Spleen (tissue), 11 donors: Measurements from ENCODE around the gene KLHL21. TPM values are rescaled to one million over a fixed set of nuclear protein-coding genes. Genes with fewer than 3 reads are reported as not detected.
A peak's percentile ranks its signal among the peaks of the same experiment; 100 is the strongest.

ENCODE experiments used
- DNase-seq: peaks from one replicate; pipeline ENCODE4 v3.0.0-alpha.2; 2020
- H3K27ac ChIP-seq, 8 donors: fragments of 200-600 bp; sonication (generic) in 7 of 8; 1 replicate in 4 of 8; 2 replicates in 4 of 8; pipeline versions ENCODE4 v1.5.0 to v1.8.0; 2016 to 2021; ENCODE audit warnings: inconsistent platforms in 4 of 8, mild to moderate bottlenecking in 4 of 8, moderate library complexity in 1 of 8
- H3K27me3 ChIP-seq, 7 donors: fragments of 200-600 bp; sonication (generic) in 6 of 7; replicated peaks in 1 of 7; 1 replicate in 4 of 7; 2 replicates in 3 of 7; pipeline versions ENCODE4 v1.5.0 to v1.8.0; 2016 to 2021; ENCODE audit warnings: inconsistent platforms in 3 of 7, mild to moderate bottlenecking in 1 of 7
- H3K36me3 ChIP-seq, 6 donors: fragments of 200-600 bp; sonication (generic) in 5 of 6; 1 replicate in 4 of 6; 2 replicates in 2 of 6; pipeline versions ENCODE4 v1.5.0 to v1.8.0; 2016 to 2021; ENCODE audit warnings: inconsistent platforms in 2 of 6
- H3K4me1 ChIP-seq, 6 donors: fragments of 200-600 bp; sonication (generic) in 5 of 6; 1 replicate in 3 of 6; 2 replicates in 3 of 6; pipeline versions ENCODE4 v1.5.0 to v1.8.0; 2016 to 2021; ENCODE audit warnings: inconsistent platforms in 3 of 6
- H3K4me3 ChIP-seq, 8 donors: fragments of 200-600 bp; sonication (generic) in 7 of 8; 1 replicate in 4 of 8; 2 replicates in 4 of 8; pipeline versions ENCODE4 v1.5.0 to v1.8.0; 2016 to 2021; ENCODE audit warnings: inconsistent platforms in 4 of 8, mild to moderate bottlenecking in 4 of 8, moderate library complexity in 2 of 8
- H3K9me3 ChIP-seq, 8 donors: fragments of 200-600 bp; sonication (generic) in 7 of 8; 1 replicate in 4 of 8; 2 replicates in 4 of 8; pipeline versions ENCODE4 v1.5.0 to v1.8.0; 2016 to 2021; ENCODE audit warnings: inconsistent platforms in 4 of 8
- POLR2A ChIP-seq, 3 donors: fragments of 450-650 bp; IDR thresholded peaks; one replicate each; pipeline ENCODE4 v1.5.1; 2017; ENCODE audit warnings: antibody characterized with exemption in 3 of 3, mild to moderate bottlenecking in 1 of 3
- POLR2AphosphoS5 ChIP-seq, 3 donors: sonication (generic); formaldehyde crosslinking; IDR thresholded peaks; one replicate each; pipeline ENCODE4 v1.5.1; 2017; ENCODE audit warnings: antibody characterized with exemption in 3 of 3
- WGBS, 5 donors: extraction: QIAGEN DNeasy Blood & Tissue Kit in 3 of 5; methylation state at CpG; one replicate each; pipeline versions ENCODE4 v1.1.5 to v1.1.7; 2013 to 2018; 5-methylcytosine and 5-hydroxymethylcytosine counted together
- intact Hi-C: fragments of 100-400 bp; cut with DNase I; formaldehyde crosslinking; loops from one replicate; pipeline ENCODE4 v1.15.0; 2023; ENCODE audit warnings: low total_unique reads
- polyA plus RNA-seq, 3 donors: library from polyadenylated mRNA; stranded (reverse); fragments of 200-250 nt; gene quantifications; one replicate each; pipeline ENCODE4 v1.2.1, GENCODE V29; 2013
- total RNA-seq, 7 donors: library from RNA; depleted of rRNA in 3 of 7; stranded (reverse); fragments of >200 nt in 3 of 7; fragmentation: NEBNext Ultra II Directional in 4 of 7; extraction: Animal tissue kit (Norgen Biotek cat#: 25700) in 4 of 7; gene quantifications; one replicate each; pipeline versions ENCODE4 v1.1.0 to v1.2.1, GENCODE V29; 2016 to 2021
- TF ChIP-seq, protein P1 (sequence below), 11 experiments: fragments of 200-600 bp in 7 of 11; fragments of 450-650 bp in 4 of 11; sonication (generic) in 4 of 11; IDR thresholded peaks in 8 of 11; conservative IDR thresholded peaks in 3 of 11; 1 replicate in 7 of 11; 2 replicates in 4 of 11; pipeline versions ENCODE4 v1.4.0 to v1.8.0; 2016 to 2021; ENCODE audit warnings: antibody characterized with exemption in 11 of 11, inconsistent platforms in 4 of 11, mild to moderate bottlenecking in 1 of 11
- donor health status: healthy with polysubstance abuse.
- donor health status: DM: no; HTN: no; CAD: no; lungs with moderate emphysema.
- donor health status: DM: no; HTN: no; CAD: no.
- donor health status: Bipolar disorder and iron deficiency.
- donor health status: healthy.
- donor health status: DM: no; HTN: no; CAD: no.
- donor health status: DM: yes; HTN: yes; CAD: no.

KLHL21 gene
- total and polyA plus RNA-seq, 10 donors = 5.0 to 41.5 (median 22.4) TPM

DNA sequence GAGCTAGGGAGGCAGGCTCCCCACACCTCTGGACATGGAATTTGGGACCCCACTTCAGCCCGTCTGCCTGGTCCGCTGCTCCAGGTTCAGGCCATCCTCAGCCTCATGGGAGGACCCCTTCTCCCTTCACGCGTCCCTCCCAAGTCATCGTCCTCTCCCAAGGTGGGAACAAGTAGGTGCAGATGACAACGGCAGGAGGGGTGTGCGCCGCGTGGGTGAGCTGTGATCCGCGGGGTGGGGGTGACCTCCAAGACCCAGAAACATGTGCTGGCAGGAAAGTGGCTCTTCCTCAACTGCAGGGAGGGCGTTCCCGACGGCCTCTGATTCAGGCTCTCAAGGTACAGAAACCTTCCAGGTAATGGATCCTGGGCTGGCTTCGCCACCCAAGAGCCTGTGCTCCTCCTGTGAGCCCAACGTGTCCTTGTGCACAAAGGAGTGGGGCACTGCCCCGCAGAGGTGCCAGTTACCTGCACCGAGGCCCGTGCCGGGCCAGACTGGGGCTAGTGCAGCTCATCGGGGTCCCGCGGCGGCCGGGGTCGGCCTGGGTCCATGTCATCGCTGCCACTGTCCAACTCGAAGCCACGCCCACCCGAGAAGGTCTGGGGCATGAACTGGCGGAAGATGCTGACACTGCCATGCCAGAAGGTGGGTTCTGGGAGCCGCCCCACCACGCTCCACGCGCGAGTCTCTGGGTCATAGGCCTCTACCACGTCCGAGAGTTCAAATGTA, 9.6 kb downstream of the KLHL21 start:
- H3K4me1 ChIP-seq = peaks cover 7 to 99% (median 68%) of the 10 kb centered on the region in 6 donors
- H3K4me3 ChIP-seq = no peak overlapping the region
- H3K27ac ChIP-seq = peak overlapping the region in 2 of 8 donors; percentile 66 to 68
- no peaks in the 10 kb centered on the region for H3K9me3 ChIP-seq
- peak in 2 of 3 donors; percentile 15 to 62 for TF ChIP-seq POLR2AphosphoS5 (IDR thresholded peaks at IDR 0.05)
- TF ChIP-seq POLR2A (IDR thresholded peaks at IDR 0.05) = no peak
- H3K27me3 ChIP-seq = no peaks in the 10 kb centered on the region
- H3K36me3 ChIP-seq = peaks cover under 1 to 100% (median 86%) of the 10 kb centered on the region in 6 donors
- 93 to 95% (median 94%) methylated on average over 23 to 38 of the region's 38 CpGs for WGBS, 5 donors
- intact Hi-C loops = no loop called here
- DNase-seq = peak; percentile 83

DNA sequence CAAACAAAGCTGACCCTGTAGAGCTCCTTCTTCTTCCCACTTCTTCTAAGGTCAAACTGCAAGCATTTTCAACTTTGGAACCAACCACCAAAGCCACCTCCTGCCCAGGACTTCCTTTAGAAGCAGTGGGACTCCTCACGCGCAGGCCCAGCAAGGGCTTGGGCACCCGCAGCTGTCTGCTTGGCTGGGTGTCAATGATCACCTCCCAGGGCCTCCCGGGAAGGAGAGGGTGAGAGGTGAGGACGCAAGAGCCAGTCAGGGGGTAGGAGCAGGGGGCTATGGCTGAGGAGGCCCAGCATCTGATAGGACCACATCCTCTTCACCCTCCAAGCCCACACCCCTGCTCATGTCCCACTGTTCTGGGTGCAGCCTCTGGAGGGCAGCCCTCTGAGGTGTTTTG, 10.2 kb downstream of the KLHL21 start:
- Histone ChIP-seq H3K4me3 (no peak overlapping the region), H3K27ac (peak overlapping the region in 5 of 8 donors; percentile 66 to 79 (median 75)), H3K27me3 (no peaks in the 10 kb centered on the region), H3K9me3 (no peaks in the 10 kb centered on the region), H3K4me1 (peaks cover 11 to 99% (median 68%) of the 10 kb centered on the region in 6 donors), H3K36me3 (peaks cover 0 to 100% (median 86%) of the 10 kb centered on the region in 6 donors)
- 26 to 49% (median 42%) methylated on average over 4 to 5 of the region's 5 CpGs for WGBS, 5 donors
- intact Hi-C loops = no loop called here
- no peak for DNase-seq
- TF ChIP-seq POLR2AphosphoS5 (IDR thresholded peaks at IDR 0.05) = no peak
- TF ChIP-seq POLR2A (IDR thresholded peaks at IDR 0.05) = no peak
- TF ChIP-seq, protein P1, sequence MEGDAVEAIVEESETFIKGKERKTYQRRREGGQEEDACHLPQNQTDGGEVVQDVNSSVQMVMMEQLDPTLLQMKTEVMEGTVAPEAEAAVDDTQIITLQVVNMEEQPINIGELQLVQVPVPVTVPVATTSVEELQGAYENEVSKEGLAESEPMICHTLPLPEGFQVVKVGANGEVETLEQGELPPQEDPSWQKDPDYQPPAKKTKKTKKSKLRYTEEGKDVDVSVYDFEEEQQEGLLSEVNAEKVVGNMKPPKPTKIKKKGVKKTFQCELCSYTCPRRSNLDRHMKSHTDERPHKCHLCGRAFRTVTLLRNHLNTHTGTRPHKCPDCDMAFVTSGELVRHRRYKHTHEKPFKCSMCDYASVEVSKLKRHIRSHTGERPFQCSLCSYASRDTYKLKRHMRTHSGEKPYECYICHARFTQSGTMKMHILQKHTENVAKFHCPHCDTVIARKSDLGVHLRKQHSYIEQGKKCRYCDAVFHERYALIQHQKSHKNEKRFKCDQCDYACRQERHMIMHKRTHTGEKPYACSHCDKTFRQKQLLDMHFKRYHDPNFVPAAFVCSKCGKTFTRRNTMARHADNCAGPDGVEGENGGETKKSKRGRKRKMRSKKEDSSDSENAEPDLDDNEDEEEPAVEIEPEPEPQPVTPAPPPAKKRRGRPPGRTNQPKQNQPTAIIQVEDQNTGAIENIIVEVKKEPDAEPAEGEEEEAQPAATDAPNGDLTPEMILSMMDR (IDR thresholded peaks at IDR 0.05 in 8 of 11, conservative IDR thresholded peaks at IDR 0.05 in 3 of 11) = no peak

DNA sequence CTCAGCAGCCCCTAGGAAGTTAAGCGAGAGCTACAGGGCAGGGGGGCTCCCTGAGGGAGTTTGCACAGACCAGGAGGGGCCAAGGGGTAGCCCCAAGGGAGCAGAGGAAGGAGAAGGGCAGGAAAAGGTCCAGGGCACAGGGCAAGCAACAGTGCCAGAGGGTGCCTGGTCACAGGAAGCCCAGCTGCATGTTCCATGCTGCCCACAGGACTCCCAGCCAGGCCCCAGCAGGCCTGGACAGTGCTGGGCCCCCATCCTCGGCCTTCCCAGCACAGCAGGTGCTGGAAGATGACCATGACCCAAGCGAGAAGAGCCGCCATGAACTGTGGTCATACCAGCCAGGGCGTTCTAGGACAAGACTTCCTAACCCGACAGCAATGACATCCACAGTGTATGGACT, 11.0 kb downstream of the KLHL21 start:
- H3K4me1 ChIP-seq = peaks cover 13 to 99% (median 67%) of the 10 kb centered on the region in 6 donors
- DNase-seq = no peak
- WGBS, 5 donors = 63 to 85% (median 73%) methylated on average over 2 to 6 of the region's 6 CpGs
- H3K9me3 ChIP-seq = no peaks in the 10 kb centered on the region
- H3K4me3 ChIP-seq = peak overlapping the region in 1 of 8 donors; percentile 1
- H3K27me3 ChIP-seq = no peaks in the 10 kb centered on the region
- H3K27ac ChIP-seq = peak overlapping the region; percentile 43 to 79 (median 67)
- H3K36me3 ChIP-seq = peaks cover 0 to 100% (median 81%) of the 10 kb centered on the region in 6 donors
- intact Hi-C loops = no loop called here
- TF ChIP-seq POLR2AphosphoS5 (IDR thresholded peaks at IDR 0.05) = peak in 2 of 3 donors; percentile 6 to 58
- TF ChIP-seq, protein P1 (IDR thresholded peaks at IDR 0.05 in 8 of 11, conservative IDR thresholded peaks at IDR 0.05 in 3 of 11) = no peak

DNA sequence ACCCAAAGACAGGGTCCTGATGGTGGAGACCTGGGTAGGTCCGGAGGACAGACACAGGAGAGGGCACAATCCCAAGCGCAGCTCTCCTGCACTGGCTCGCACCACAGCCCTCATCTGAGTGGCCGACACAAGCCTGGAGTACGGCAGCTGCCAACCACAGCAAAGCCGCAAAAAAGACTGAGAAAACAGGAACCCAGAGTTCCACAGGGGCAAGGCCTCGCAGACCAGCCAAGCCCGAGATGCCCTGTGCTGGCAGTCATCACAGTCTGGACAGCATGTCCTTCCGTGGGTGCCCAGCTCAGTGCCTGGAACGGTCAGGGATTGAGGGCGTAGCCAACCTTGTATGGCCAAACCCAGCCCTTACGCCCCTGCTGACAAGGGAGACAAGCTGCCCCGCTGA, 11.4 kb downstream of the KLHL21 start:
- H3K36me3 ChIP-seq = peaks cover 0 to 100% (median 77%) of the 10 kb centered on the region in 6 donors
- no peaks in the 10 kb centered on the region for H3K9me3 ChIP-seq
- 14 to 36% (median 28%) methylated on average over 7 to 13 of the region's 13 CpGs for WGBS, 5 donors
- H3K27ac ChIP-seq = peak overlapping the region; percentile 43 to 79 (median 67)
- H3K4me1 ChIP-seq = peaks cover 13 to 99% (median 66%) of the 10 kb centered on the region in 6 donors
- no peaks in the 10 kb centered on the region for H3K27me3 ChIP-seq
- intact Hi-C loops = no loop called here
- H3K4me3 ChIP-seq = peak overlapping the region in 1 of 8 donors; percentile 1
- peak; percentile 88 for DNase-seq
- peak; percentile 61 to 78 (median 77) for TF ChIP-seq POLR2AphosphoS5 (IDR thresholded peaks at IDR 0.05)
- TF ChIP-seq, protein P1 (IDR thresholded peaks at IDR 0.05 in 8 of 11, conservative IDR thresholded peaks at IDR 0.05 in 3 of 11) = no peak
